GM21529 (cell line): ENCODE results near the gene KCNK4.

Experiments
- ATAC-seq: cut with Tn5 transposase; IDR thresholded peaks from one replicate; pipeline ENCODE4 v1.9.1; 2021; ENCODE audit not compliant: unreplicated experiment

KCNK4 gene

DNA sequence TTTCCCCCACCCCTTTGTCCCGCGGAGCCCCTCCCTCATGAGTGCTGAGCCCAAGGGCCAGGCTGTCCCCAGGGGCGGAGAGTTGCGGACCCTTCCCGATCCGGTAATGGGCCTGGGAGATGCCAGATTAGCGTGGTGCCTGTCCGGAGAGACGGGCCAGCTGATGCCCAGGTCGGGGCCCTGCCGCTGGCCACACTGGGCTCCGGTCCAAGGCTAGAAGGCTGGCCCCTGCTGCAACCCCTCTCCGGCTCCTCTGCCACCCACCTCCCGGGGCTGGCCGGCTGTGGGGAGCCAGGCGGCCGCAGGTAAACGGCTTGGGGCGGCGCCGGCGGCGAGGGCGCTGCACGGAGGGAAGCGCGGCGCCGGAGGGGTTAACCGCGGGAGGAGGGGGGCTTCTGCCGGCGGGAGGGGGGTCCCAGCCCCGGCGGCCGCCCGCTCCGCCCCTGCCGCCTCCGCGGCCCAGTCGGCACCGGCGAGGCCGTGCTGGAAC, at the start of gene KCNK4:
Gene KCNK4, plus strand, starts transcription at position 41 of the 490 bp plus-strand sequence. CDS start 1,717 bp downstream, outside the sequence.
- ATAC-seq: no peak

DNA sequence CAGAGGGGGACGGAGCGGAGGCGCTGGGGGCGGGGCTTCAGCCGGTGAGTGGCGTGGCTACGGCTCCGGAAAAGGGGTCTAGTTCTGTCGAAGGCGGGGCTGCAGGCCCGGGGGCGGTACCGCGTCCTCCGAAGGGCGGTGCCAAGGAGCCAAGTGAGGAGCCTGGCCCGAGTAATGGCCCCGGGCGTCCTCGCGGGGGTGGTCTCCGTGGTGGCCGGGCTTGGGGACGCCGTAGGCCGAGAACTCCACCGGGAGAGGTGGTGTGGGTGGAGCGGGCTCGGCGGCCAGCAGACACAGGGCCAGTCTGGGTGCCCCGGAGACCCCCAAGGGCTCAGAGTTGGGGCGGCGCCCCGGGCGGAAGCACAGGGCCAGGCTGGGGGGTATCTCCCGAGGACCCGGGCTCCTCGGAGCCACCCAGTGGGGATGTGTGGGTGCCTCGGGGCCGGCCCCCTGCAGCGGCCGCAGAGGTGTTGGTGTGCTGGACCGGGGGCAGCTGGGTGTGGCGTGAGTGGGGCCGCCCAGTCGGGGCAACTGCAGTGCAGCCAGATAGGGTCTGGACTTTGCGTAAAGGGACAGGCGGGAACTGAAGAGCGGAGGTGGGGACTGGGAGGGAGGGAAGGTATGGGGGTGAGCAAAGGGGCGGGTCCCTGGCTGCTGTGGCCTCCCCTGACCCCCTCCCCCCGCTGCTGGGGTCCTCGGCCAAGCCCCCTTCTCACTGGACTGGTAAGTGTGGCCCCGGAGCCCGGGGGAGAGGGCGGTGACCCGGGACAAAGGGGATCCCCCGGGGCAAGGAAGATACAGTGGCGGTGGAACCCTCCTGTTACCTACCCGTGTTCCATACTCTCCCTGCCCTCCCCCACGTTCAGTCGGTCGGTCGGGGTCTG, 49.4 kb upstream of the KCNK4 start:
- peak; percentile 4 for ATAC-seq

DNA sequence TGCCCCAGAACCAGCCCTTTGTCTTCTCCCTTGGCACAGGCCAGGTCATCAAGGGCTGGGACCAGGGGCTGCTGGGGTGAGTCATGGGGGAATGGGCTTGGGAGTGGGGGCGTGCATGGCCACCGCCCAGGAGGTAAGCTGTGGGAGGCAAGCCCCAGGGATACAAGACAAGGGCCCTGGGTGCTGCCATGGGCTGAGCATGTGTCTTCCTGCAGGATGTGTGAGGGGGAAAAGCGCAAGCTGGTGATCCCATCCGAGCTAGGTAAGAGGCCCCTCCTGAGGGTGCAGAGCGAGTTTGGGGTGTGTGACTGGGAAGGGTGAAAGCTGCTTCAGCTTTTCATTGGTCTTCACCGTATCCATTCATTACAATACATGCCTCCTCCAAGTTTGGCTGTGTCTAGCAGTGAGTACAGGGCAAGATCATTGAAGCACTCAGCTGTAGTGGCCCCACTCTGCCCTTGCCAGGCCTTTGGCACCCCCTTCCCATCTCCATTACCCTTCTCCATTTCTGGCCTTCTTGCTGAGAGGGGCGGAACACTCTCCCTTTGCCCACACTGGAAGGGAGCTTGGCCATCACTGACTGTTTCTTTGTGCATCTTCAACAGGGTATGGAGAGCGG, 47.8 kb upstream of the KCNK4 start:
- ATAC-seq: no peak

DNA sequence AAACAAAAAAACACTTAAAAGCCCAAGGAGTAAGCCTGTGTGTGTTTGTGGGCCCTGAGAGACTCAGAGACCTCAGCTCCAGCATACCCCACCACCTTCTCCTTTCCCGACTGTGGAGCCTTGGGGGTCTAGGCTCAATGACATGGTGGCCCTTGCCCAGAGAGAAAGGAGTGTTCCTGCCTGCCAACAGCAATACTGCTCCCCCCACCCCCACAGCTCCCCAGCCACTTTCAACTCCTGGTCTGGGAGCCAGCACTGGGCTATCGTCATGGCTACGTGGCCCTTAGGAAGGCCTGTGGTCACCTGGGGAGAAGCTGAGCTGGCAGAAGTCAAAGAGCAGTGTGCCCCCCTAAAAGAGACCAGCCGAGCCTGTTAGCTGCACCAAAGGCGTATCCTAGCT, 47.0 kb upstream of the KCNK4 start:
- no peak for ATAC-seq

DNA sequence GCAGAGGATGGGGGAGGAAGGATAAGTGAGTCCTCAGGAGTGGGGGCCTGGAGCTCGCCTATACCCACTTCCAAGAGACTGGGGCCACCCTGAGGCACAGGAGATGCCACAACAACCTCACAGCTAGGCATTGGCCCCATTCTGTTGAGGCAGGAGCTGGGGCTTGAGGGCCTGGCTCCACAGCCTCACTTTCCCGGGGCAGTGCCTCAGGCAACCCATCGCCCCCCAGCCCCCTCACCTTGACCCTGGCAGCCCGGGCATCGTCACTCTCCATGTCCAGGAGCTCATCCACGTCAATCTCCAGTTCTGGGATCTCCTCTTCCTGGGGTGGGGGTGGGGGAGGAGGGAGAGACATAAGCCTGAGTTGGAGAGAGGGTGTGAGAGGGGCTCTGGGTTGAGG, 46.1 kb upstream of the KCNK4 start:
- no peak for ATAC-seq

DNA sequence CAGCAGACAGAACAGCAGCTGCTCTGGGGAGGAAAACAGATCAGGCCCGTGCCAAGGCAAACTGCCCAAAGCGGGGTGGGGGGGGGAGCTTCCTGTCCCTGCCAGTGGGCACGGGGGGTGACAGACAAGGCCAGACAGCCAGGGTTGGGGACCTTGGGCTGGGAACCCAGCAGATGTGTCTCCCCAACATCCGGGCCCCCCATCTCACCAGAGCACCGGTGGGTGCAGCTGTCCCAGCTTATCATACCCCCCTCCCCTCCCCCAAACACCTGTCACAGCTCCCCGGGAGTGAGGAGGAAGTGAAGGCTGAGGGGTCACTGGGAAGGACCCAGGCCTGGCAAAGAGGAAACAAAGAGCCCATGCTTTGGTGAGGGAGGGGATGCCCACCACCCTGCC, 45.7 kb upstream of the KCNK4 start:
- ATAC-seq: no peak

DNA sequence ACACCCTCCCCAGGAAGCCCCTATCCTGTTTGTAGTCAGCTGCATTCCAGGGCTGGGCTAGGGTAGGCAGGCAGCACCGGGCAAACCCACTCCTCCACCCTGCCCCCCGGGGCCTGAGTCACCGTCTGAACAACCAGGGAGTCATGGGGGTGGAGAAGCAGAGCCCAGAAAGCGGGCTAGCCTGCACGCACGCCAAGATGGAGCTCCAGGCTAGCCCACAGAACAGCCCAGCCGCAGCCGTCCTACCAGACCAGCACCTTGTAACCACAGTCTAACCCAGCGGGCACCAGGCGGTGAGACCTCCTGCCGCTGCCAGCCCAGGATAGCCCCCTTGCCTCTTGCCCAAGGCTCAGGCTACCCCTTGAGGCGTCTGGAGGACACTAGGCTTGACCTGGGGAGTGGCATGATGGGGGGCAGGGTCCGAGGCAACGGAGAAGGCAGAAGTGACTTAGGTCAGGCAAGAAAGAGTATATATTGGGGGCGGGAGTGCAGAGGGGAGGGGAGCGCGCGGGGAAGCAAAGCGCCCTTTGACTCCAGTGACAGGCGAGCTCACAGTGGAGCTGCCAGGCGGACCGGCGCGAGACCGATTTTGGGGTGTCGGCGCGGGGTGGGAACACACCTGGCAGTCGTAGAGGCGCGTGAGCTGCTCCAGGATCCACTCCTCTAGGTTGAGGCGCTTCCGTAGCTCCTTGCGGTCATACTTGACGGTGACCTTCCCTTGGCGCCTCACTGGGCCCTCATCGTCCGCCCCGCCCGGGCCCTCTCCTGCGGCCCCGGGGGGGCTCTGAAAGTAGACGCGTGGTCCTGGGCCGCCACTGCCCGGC, 45.1 kb upstream of the KCNK4 start:
- no peak for ATAC-seq

DNA sequence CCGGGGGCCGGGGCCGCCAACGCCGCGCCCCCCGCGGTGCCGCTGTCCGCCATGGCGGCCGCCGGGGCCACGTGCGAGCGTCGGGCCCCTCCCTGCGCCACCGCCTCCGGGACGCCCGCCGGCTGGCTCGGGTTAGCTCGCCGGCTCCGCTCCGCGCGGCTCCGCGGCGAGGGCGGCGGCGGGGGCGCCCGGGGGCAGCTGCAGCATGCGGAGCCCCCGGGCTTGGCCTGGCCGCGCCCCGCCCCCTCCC, 44.6 kb upstream of the KCNK4 start:
- peak; percentile 3 for ATAC-seq

DNA sequence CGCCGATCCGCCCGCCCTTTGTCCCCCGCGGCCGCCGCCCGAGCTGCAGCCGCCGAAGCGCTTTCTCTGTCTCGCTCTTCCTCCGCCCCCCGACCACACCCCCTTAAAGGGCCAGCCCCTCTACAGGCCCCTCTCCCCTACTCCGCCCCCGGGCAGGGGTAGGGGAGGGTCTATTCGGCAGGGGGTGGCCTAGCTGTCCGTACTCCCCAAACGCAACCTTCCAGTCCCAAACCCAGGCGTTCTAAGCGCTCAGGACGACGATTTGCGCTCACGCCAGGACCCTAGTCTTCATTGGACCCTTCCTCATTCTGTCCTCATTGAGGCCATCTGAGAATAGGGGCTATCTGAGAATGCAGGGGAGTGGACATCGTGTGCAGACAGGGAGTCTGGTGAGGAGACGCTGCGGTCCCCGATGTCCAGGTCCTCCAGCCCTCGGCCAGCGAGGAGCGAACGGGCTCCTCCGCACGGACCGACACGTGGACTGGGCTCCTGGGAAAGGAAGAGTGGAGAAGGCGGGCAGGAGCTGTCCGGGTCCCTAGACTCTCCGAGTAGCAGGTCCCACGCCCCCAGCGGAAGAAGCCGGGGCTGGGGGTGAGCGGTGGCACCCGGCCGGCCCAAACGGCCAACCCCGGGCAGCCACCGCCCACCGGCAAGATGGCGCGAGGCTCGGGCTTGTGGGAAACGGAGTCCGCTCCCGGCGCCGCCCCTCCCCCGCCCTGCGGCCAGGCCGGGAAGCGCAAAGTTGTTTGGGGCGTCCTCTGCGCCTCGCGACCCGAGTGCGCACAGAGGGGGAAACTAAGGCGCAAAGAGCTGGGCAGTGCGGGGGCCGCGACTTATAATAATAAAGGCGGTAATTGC, 44.0 kb upstream of the KCNK4 start, which contains the start of gene PPP1R14B:
Gene PPP1R14B, minus strand, starts transcription at position 73 of the 858 bp plus-strand sequence. CDS start 270 bp downstream, outside the sequence.
- ATAC-seq: peak; percentile 34

DNA sequence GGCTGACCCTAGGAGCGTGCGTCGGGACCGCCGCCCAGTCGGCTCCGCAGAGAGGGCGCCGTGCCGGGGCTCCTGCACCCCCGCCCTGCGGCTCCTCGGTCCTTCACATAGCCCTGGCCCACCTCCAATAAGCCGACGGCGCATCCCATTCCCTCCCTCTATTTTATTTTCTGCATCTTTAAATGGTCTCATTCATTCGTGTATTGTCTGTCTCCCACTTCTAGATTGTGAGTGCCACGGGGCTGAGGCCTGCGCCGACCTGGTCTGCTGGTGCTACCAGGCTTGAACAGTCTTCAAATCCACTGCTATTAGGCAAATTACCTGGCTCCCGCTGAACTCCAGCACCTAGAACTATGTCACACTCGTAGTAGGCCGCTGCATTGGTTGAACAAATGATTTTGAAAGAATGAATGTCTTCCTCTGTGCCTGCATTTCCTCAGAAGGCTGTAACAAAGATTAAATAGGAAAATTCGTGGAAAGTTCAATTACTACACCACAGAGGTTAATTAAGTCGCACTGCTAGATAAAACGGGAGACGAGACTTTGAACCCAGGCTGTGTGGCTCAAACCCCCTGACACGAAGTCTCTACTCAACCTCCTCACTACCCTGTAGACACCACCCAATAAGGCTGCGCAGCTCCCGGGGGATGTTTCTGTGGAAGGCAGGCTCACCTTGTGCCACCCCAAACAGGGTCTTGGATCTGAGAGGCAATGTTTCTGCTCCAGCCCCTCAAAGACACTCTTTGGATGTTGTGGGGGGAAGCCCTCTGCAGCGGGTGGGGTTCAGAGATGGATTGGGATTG, 43.2 kb upstream of the KCNK4 start:
- ATAC-seq: no peak

DNA sequence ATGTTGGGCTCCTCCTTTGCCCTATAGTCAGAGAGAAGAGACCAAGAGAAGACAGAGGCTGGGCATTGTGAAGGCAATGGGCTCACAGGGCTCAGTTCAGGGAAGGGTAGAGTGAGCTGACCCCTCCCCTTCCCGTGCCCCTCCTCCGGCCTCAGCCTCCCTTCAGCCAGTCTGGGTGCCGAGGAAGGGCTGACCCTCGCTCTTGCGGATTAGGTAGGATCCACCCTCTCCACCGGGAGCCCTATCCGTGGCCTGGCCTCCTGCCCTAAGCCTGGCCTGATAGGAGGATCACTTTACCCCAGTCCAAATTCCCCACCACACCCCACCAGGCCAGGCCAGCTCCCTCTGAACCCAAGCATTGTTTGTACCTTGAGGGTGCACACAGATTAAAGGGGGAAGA, 42.5 kb upstream of the KCNK4 start:
- no peak for ATAC-seq

DNA sequence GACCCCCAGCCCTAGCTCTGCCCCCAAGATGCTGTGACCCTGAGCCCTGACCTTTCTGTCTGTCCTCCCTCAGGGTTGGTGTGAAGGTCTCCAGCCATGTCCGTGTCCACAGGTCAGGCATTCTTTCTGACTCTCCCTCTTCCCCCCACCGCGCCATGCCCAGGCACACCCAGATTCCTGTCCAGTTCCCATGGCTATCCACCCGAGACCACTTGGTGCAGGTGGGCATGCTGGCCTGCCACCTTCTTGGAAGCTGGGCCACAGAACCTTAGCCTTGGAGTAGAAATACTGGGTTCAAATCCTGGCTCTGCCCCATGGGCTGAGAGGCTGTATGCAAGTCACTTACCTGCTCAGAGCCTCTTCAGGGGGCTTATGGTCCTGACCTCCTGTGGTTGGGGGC, 42.1 kb upstream of the KCNK4 start:
- ATAC-seq: no peak

DNA sequence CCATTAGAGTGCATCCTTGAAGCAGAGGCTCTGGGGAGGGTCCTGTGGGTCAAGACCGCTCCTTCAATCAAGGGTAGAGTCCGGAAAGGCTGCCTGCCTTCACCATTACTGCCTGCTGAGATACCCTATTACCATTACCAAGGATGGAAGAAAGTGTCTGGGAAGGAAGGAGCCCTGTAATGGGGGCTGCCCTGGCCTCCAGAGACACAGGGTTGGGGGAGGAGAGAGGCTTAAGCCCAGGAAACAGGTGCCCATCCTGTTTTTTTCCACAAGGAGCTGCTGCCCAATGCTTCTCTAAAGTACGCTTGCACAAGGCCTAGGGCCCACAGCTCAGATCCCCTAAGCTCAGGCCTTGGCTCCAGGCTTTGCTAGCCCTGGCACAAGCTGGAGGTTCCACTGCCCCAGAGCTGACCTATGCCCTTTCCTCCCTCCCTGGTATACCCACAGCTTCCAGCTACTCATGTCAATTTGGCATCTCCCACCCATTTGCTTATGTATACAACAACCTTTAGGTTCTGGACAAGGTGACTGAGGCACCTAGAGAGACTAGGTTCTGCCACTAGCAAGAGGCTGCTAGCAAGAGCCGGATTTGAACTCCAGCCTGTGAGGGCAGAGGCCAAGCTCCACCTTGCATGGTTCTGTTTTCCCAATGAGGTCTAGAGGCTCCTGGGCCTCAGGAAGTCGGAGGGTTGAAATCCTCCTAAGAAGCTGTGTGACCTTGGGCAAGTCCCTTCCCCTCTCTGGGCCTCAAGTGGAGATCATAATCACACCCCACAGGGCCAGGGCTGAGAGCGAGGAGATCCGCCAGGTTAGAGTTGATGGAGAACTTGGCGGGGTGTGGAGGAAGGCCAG, 41.3 kb upstream of the KCNK4 start:
- no peak for ATAC-seq

DNA sequence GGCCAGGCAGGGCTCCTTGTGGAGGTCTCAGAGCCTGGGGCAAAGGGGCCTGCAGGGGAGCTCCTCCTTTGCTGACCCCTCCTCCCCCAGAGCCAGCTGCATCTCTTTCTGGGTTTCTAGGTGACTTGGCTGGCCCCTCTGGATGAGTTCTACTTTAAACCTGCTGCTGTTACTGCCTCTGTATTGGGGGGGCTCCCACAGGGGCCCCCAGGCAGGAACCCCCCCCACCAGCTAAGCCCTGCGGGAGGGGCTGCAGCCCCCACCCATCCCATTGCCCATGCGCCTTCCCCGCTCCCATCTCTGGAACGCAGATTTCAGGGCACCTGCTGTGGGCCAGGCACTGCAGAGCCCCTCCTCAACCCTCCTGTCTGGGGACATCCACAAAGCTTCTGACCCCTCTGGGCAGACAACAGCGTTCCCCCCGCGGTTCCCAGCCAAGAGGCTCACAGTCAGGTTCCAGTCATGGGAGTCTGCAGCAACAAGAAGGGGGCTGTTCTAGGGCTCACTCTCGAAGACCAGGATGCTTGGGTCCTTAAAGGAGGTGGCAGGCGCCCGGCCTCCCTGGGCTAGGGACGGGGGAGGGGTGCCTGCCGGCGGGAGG, 40.6 kb upstream of the KCNK4 start:
- ATAC-seq: no peak

DNA sequence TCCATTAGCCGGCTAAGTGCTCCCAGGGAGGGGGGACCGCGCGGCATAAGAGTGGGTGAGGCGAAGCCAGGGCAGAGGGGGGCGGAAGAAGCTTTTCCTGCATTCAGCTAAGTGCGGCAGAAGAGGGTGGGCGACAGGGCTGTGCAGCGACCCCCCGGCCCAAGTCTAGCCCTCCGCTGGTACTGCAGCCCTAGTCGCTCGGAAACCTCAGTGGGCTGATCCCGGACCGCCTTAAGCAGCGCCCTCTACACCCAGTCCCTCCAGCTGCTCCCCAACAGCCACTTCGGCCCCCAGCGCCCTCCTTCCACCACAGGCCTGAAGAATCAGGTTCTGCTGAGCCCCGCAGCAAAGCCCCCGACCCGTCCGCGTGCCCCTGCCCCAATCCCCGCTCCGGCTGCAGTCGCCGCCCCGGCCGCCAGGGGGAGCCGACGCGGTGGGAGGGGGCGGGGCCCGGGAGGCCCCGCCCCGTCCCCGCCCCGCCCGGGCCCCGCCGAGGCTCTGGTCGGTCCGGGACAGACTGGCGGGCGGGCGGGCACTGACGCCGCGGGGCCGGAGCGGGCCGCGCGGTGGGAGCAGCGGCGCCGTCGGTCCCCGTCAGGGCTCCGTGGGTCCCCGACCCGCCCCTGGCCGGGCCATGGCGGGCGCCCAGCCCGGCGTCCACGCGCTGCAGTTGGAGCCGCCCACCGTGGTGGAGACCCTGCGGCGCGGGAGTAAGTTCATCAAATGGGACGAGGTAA, 39.9 kb upstream of the KCNK4 start, which contains the start of gene PLCB3:
Gene PLCB3, plus strand, starts transcription at position 515 of the 737 bp plus-strand sequence. Its CDS starts 120 bp downstream, at position 635.
- peak; percentile 43 for ATAC-seq

DNA sequence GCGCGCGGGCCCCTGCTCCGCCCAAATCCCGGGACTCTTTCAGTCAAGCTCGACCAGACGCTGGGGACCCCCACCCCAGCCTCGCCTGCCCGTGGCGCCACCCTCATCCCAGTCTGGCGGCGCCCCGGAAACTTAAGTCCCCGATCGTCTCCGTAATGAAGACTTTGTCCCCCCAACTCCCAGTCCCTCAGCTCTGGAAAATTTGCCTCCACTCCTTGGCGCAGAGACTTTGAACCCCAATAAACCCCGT, 39.4 kb upstream of the KCNK4 start:
- no peak for ATAC-seq

DNA sequence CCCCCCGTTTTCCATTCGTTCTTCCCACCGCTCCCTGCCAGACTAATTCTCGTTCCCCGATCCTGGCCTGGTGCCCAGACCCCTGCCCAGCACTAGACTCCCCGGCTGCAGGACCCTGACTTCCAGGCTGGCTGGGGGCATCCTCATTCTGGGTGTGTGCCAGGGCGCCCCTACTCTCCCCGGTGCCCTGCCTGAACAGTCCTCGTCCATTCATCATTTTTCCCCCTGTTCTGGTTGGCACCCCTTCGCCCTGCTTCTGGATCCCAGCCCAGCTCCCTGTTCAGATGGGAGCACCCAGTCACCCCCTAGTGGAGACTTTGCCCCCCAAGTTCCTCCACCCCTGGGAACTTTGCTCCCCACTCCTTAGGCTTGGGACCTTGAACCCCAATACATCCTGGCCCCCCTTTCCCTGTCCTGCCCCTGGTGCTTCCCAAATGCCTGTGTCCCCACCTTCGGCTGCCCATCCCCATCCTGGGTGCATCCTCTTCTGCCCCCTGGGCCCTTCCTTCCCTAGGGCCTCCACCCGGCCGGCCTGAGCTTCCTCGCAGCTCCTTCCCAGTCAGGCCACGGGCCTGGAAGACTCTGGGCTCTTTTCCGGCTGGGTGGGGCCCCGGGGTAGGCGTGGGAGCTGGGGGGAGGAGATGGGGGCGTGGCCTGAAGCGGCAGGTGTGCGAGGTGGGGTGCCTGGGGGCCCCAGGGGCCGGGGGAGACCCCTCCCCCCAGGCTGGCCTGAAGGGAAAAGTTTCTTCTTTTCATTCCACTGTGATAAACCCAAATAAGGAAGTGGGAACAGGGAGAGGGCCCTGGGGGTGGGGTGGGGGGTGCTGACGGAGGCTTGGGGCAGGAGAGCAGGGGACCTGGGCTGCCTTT, 38.9 kb upstream of the KCNK4 start:
- ATAC-seq: no peak
